ENCODE data around the gene PER3. TPM values are rescaled to one million over a fixed set of nuclear protein-coding genes. Genes with fewer than 3 reads are reported as not detected.

The PER3 gene
- total and polyA plus RNA-seq, 12 donors = 2.1 to 36.3 (median 16.9) TPM

DNA sequence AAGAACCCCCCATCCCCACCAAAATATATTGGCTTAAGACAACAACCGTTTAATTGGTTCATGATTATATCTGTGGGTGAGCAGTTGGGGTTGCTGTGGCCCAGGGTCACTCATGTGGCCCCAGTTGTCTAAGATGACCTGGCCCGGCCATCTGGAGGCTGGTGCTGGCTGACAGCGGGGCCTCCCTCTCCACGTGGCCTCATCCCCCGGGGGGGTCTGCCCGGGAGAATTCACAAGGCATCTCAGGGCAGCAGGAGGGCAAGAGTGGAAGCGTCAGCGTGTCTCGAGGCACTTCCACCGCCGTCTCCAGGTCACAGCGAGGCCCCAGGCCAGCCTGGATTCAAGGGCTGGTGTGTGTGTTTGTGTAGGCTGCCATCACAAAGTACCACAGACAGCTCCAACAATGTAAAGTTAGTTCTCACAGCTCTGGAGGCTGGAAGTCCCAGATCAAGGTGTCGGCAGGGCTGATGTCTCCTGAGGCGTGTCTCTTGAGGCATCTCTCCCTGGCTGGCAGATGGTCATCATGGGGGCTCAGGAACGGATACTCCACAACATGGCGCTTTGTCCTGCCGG, 79.8 kb downstream of the PER3 start:
- intact Hi-C loops (cut with DNase I) = no loop called here
- H3K27ac ChIP-seq = no peak overlapping the region
- ATAC-seq (no peak), DNase-seq (no peak)
- no peaks in the 10 kb centered on the region for H3K27me3 ChIP-seq
- TF ChIP-seq, protein P1, sequence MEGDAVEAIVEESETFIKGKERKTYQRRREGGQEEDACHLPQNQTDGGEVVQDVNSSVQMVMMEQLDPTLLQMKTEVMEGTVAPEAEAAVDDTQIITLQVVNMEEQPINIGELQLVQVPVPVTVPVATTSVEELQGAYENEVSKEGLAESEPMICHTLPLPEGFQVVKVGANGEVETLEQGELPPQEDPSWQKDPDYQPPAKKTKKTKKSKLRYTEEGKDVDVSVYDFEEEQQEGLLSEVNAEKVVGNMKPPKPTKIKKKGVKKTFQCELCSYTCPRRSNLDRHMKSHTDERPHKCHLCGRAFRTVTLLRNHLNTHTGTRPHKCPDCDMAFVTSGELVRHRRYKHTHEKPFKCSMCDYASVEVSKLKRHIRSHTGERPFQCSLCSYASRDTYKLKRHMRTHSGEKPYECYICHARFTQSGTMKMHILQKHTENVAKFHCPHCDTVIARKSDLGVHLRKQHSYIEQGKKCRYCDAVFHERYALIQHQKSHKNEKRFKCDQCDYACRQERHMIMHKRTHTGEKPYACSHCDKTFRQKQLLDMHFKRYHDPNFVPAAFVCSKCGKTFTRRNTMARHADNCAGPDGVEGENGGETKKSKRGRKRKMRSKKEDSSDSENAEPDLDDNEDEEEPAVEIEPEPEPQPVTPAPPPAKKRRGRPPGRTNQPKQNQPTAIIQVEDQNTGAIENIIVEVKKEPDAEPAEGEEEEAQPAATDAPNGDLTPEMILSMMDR (IDR thresholded peaks at IDR 0.05) = no peak
- no peaks in the 10 kb centered on the region for H3K36me3 ChIP-seq
- H3K9me3 ChIP-seq = no peaks in the 10 kb centered on the region
- no peaks in the 10 kb centered on the region for H3K4me1 ChIP-seq
- no peak overlapping the region for H3K4me3 ChIP-seq
- 71 to 73% methylated on average over 17 of the region's 17 CpGs for WGBS, 2 donors

- H3K27ac ChIP-seq = no peak overlapping the region
- no peaks in the 10 kb centered on the region for H3K4me1 ChIP-seq
- ATAC-seq = no peak
- DNase-seq = no peak
- H3K4me3 ChIP-seq = no peak overlapping the region
- H3K9me3 ChIP-seq = peaks cover 0 to 5% (median 0%) of the 10 kb centered on the region in 11 donors
- no peaks in the 10 kb centered on the region for H3K36me3 ChIP-seq
- intact Hi-C loops (cut with DNase I) = no loop called here
- no peaks in the 10 kb centered on the region for H3K27me3 ChIP-seq
- 86 to 87% methylated on average over 16 of the region's 16 CpGs for WGBS, 2 donors
- TF ChIP-seq, protein P1 (IDR thresholded peaks at IDR 0.05) = no peak
Measured at GRCh38 chr1:7865978-7866377, 81.9 kb downstream of the PER3 start.

- peaks cover 0 to 5% (median 0%) of the 10 kb centered on the region in 11 donors for H3K9me3 ChIP-seq
- ATAC-seq (no peak), DNase-seq (no peak)
- 78 to 80% methylated on average over 10 of the region's 10 CpGs for WGBS, 2 donors
- no peak overlapping the region for H3K4me3 ChIP-seq
- intact Hi-C loops (cut with DNase I) = no loop called here
- TF ChIP-seq, protein P1 (IDR thresholded peaks at IDR 0.05) = no peak
- no peak overlapping the region for H3K27ac ChIP-seq
- no peaks in the 10 kb centered on the region for H3K4me1 ChIP-seq
- no peaks in the 10 kb centered on the region for H3K27me3 ChIP-seq
- no peaks in the 10 kb centered on the region for H3K36me3 ChIP-seq
Measured at GRCh38 chr1:7868070-7868780, 84.1 kb downstream of the PER3 start.

DNA sequence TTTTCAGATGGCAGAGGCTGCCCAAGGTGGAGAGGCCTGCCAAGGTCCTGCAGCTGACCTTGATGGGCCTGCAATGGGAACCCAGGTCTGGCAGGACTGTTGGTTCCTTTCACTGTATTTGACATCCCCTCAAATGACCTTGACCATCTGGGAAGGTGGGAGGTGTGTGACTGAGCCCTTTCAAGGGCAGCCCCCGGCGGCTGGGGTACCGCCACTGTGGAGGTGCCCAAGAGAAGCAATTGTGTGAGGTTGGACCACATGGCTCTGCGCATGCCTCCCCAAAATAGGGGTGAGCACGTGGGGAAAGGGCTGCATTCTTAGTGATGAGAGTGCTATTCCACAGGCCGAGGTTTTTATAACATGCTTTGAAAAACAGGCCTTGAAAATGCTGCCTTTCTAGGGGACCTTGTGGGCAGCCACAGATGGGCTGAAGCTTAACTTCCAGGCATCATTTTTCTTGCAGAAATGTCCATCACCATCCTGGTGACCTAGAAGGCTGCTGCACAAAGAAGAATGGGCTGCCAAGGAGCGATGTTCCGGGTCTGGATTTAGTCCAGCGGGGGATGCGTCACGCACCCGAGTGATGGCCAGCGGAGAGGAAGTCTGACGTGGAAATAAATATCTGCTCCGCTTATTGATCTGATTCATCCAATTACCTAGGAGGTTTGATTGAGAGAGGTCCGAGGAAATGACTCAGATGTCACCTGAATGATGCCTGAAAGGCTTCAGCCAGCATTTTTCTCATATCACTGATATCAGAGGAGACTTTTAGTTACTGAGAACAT, 85.2 kb downstream of the PER3 start:
- Histone ChIP-seq H3K36me3 (no peaks in the 10 kb centered on the region), H3K4me1 (no peaks in the 10 kb centered on the region), H3K27ac (no peak overlapping the region), H3K4me3 (no peak overlapping the region), H3K9me3 (peaks cover 0 to 5% (median 0%) of the 10 kb centered on the region in 11 donors), H3K27me3 (no peaks in the 10 kb centered on the region)
- WGBS, 2 donors = 83 to 88% methylated on average over 16 of the region's 16 CpGs
- intact Hi-C loops (cut with DNase I) = no loop called here
- no peak for DNase-seq
- TF ChIP-seq, protein P1 (IDR thresholded peaks at IDR 0.05) = no peak
- ATAC-seq = no peak
